ENCODE measurements around the gene MRPS10. TPM values are rescaled to one million over a fixed set of nuclear protein-coding genes. Genes with fewer than 3 reads are reported as not detected.

Gene MRPS10
- total and polyA plus RNA-seq, 10 of the 15 experiments (the other 5 are each of a cell fraction or from before 2014, with no cell fraction given), result 28.5 to 83.3 (median 52.8) TPM

GRCh38 chr6:42237857-42238256 is 20.2 kb upstream of the MRPS10 start:
- Histone ChIP-seq H3K79me2 (ENCODE audit: control insufficient read depth, insufficient read depth, low read length) (no peaks in the 10 kb centered on the region), H3K27ac (ENCODE audit: control insufficient read depth, insufficient read depth) (no peak overlapping the region; the same call in 1 of the 2 replicates), H2AFZ (ENCODE audit: control insufficient read depth, low read depth, low read length) (no peak overlapping the region), H3K9me3 (replicated peaks; ENCODE audit: control insufficient read depth, insufficient read depth, low read length) (no peaks in the 10 kb centered on the region), H3K9ac (ENCODE audit: control insufficient read depth, insufficient read depth, low read length) (no peak overlapping the region), H3K4me3 (no peak overlapping the region), H3K36me3 (ENCODE audit: control insufficient read depth in 2 of 2, insufficient read depth in 2 of 2, low read length in 1 of 2) (peaks cover 0 to under 1% of the 10 kb centered on the region in 2 experiments; a peak in 1 of 4 replicates), H3K27me3 (replicated peaks in 1 of 2; ENCODE audit: control insufficient read depth in 2 of 2, insufficient read depth in 2 of 2, low read length in 1 of 2) (no peaks in the 10 kb centered on the region), H3K4me2 (ENCODE audit: control insufficient read depth, insufficient read depth) (no peak overlapping the region), H3K4me1 (ENCODE audit: control insufficient read depth, insufficient read depth, low read length) (peaks cover 36% of the 10 kb centered on the region), H4K20me1 (ENCODE audit: control insufficient read depth, insufficient read depth) (no peaks in the 10 kb centered on the region)
- ChIA-PET RAD21 (ENCODE audit: unreplicated experiment) (interaction anchor here (3.1 kb wide), 1 partner anchor 14 kb away, joined by 18 read pairs; no protein-coding TSS in a partner anchor), POLR2A (interaction anchor here (1.2 kb wide), 1 partner anchor 22 kb away, joined by 3 read pairs; no protein-coding TSS in a partner anchor), SMC1A (ENCODE audit: uncharacterized antibody, unreplicated experiment) (interaction anchor here (1.3 to 3.6 kb wide), 6 partner anchors 12 to 152 kb away, joined by 3 to 31 read pairs (median 6); no protein-coding TSS in a partner anchor), CTCF (interaction anchor here (1.2 to 1.5 kb wide), 2 partner anchors 11 to 24 kb away, joined by 3 to 8 read pairs; no protein-coding TSS in a partner anchor)
- in situ Hi-C loops (cut with MboI) (no loop called here), intact Hi-C loops (cut with micrococcal nuclease; ENCODE audit: unreplicated experiment) (no loop called here)
- 94% methylated on average over 1 of the region's 1 CpG for WGBS (ENCODE audit: insufficient coverage, insufficient replicate concordance, low lambda C conversion rate, missing lambda C conversion rate)
- no peak for ATAC-seq
- DNase-seq (ENCODE audit: low read depth, low spot score), result no peak
- BruUV-seq (replicated peaks), result no TSS peak
- FAIRE-seq, result no peak
- peak; percentile 32; the same call in 1 of the 2 replicates for TF ChIP-seq RUNX3 (IDR thresholded peaks at IDR 0.05; ENCODE audit: low read length)
- TF ChIP-seq SIX5 (IDR thresholded peaks at IDR 0.05; ENCODE audit: low read depth, low read length, severe bottlenecking), result no peak
- 0 out of 2 replicates have a peak, but pooled peaks have one; percentile 11 for TF ChIP-seq MTA2 (IDR thresholded peaks at IDR 0.05; ENCODE audit: low read depth)

- DNase-seq (ENCODE audit: low read depth, low spot score), result peak; percentile 41
- Histone ChIP-seq H3K79me2 (ENCODE audit: control insufficient read depth, insufficient read depth, low read length) (no peaks in the 10 kb centered on the region), H3K4me2 (ENCODE audit: control insufficient read depth, insufficient read depth) (peak overlapping the region; percentile 81), H3K4me3 (peak overlapping the region; percentile 23; the same call in 1 of the 2 replicates), H4K20me1 (ENCODE audit: control insufficient read depth, insufficient read depth) (no peaks in the 10 kb centered on the region), H3K4me1 (ENCODE audit: control insufficient read depth, insufficient read depth, low read length) (peaks cover 36% of the 10 kb centered on the region), H3K9me3 (replicated peaks; ENCODE audit: control insufficient read depth, insufficient read depth, low read length) (no peaks in the 10 kb centered on the region), H3K36me3 (ENCODE audit: control insufficient read depth in 2 of 2, insufficient read depth in 2 of 2, low read length in 1 of 2) (no peaks in the 10 kb centered on the region; a peak in 1 of 4 replicates), H2AFZ (ENCODE audit: control insufficient read depth, low read depth, low read length) (peak overlapping the region; percentile 63), H3K27me3 (replicated peaks in 1 of 2; ENCODE audit: control insufficient read depth in 2 of 2, insufficient read depth in 2 of 2, low read length in 1 of 2) (no peaks in the 10 kb centered on the region), H3K27ac (ENCODE audit: control insufficient read depth, insufficient read depth) (peak overlapping the region; percentile 68), H3K9ac (ENCODE audit: control insufficient read depth, insufficient read depth, low read length) (peak overlapping the region; percentile 28; the same call in 1 of the 2 replicates)
- peak; percentile 90 for ATAC-seq
- ChIA-PET CTCF (interaction anchor here (0.8 to 2.6 kb wide), 11 partner anchors 10 to 450 kb away, joined by 3 to 16 read pairs (median 3); partner anchors contain the start of gene UBR2), SMC1A (ENCODE audit: uncharacterized antibody, unreplicated experiment) (interaction anchor here (0.7 to 3.6 kb wide), 14 partner anchors 10 to 330 kb away, joined by 3 to 31 read pairs (median 3); partner anchors contain the start of gene MRPS10), RAD21 (ENCODE audit: unreplicated experiment) (interaction anchor here (0.7 to 3.1 kb wide), 13 partner anchors 10 to 311 kb away, joined by 3 to 18 read pairs (median 4); no protein-coding TSS in a partner anchor), POLR2A (interaction anchor here (0.6 to 2.8 kb wide), 7 partner anchors 10 to 652 kb away, joined by 3 to 14 read pairs (median 3); no protein-coding TSS in a partner anchor)
- intact Hi-C loops (cut with micrococcal nuclease; ENCODE audit: unreplicated experiment) (no loop called here), in situ Hi-C loops (cut with MboI) (no loop called here)
- peak; percentile 7 for FAIRE-seq
- 17% methylated on average over 5 of the region's 5 CpGs for WGBS (ENCODE audit: insufficient coverage, insufficient replicate concordance, low lambda C conversion rate, missing lambda C conversion rate)
- BruUV-seq (replicated peaks), result TSS peak; percentile 87
- TF ChIP-seq CTCF (IDR thresholded peaks at IDR 0.05 in 2 of 3, conservative IDR thresholded peaks at IDR 0.05 in 1 of 3; ENCODE audit: control insufficient read depth in 2 of 3, extremely low read depth in 1 of 3, insufficient read depth in 1 of 3, low read depth in 3 of 3, low read length in 3 of 3), result no peak
- TF ChIP-seq MAX (IDR thresholded peaks at IDR 0.05; ENCODE audit: low read depth, low read length), result 0 out of 2 replicates have a peak, but pooled peaks have one; percentile 27
- TF ChIP-seq MYB (IDR thresholded peaks at IDR 0.05; ENCODE audit: borderline replicate concordance, low read depth, low read length), result no peak
- no peak for TF ChIP-seq KDM1A (IDR thresholded peaks at IDR 0.05; ENCODE audit: borderline replicate concordance)
- TF ChIP-seq TBL1XR1 (IDR thresholded peaks at IDR 0.05; ENCODE audit: low read depth, low read length), result no peak
- no peak for TF ChIP-seq CHD1 (IDR thresholded peaks at IDR 0.05; ENCODE audit: low read depth, low read length)
- TF ChIP-seq PKNOX1 (IDR thresholded peaks at IDR 0.05), result no peak
- peak; percentile 25 for TF ChIP-seq RELA (IDR thresholded peaks at IDR 0.05; ENCODE audit: borderline replicate concordance, partially characterized antibody)
Measured at GRCh38 chr6:42236682-42237473, 19.2 kb upstream of the MRPS10 start.

All from GM12878 (cell line).